HG02852 (cell line): ENCODE data around the gene SENP8.

Experiments used
- ATAC-seq: cut with Tn5 transposase; IDR thresholded peaks from one replicate; pipeline ENCODE4 v1.9.1; 2021; ENCODE audit warnings: mild to moderate bottlenecking, moderate library complexity; ENCODE audit not compliant: unreplicated experiment

SENP8 gene

DNA sequence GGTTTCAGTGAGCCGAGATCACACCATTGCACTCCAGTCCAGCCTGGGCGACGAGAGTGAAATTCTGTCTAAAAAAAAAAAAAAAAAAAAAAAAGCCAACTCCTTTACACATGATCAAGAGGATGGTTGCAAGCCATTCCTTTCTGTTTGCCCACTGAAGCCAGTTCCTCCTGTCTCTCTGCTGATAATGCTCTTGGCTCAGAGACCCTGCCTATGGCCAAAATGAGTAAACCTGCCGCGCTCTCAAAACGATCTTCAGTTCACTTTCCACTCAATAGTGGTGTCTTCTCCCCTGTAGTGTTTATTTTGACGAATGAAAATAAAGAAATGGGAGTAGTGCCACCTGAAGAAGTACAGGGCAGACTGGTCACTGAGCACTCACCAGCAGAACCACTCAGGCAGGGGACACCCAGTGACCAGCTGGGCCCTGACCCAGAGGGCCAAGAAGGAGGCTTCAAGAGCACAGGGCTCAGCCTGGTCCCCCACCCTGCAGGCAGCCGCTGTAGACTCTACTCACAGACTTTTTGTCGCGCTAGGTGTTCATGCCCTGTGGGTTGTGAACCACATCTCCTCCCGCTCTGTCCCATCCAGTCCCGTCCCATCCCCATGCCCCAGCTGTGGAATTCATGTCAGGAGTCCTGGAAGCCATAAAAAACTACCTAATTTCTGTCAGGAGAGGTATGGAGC is 55.8 kb downstream of the SENP8 start:
- ATAC-seq = no peak

DNA sequence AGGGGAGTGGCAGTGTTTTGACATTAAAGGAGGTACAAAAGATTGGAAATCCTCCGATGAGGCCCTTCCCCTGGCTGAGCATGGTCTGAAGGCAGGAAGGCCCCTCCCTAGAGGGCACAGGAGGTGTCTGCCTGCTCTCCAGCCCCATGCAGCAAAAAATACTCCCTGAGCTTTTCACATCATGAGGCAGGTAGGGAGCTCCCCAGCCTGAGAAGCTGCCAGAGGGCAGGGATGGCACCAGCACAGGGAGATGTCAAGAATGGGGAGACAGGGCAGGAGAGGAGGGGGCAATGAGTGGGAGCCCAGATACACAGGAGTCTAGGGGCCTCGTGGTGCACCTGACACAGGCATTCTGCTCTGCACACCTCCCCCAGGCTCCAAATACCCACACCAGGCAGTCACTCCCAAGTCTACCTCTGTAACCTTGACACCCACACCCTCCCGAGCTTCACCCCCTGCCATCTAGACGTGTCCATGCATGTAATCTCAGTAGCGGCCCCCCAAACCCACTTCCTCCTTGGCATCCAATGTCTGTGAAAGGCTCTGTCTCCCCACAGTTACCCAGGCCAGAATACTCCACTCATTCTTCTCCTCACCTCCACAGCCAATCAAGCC is 56.5 kb downstream of the SENP8 start:
- ATAC-seq = no peak

- ATAC-seq = no peak
Observed at GRCh38 chr15:72175186-72176044, 57.2 kb downstream of the SENP8 start.

GRCh38 chr15:72176159-72176558 is 58.0 kb downstream of the SENP8 start:
- no peak for ATAC-seq

DNA sequence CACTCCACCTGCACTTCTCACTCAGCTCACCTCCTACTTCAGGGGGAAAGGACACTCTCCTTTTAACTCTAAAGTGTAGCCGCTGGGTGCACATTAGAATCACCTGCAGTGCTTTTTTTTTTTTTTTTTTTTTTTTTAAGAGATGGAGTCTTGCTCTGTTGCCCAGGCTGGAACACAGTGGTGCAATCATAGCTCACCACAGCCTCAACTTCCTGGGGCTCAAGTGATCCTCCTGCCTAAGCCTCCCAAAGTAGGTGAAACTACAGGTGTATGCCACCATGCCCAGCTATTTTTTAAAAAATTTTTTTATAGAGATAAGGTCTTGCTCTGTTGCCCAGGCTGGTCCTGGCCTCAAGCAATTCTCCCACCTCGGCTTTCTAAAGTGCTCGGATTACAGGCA is 58.5 kb downstream of the SENP8 start:
- ATAC-seq = no peak

- no peak for ATAC-seq
Observed at GRCh38 chr15:72178976-72179585, 60.9 kb downstream of the SENP8 start.

DNA sequence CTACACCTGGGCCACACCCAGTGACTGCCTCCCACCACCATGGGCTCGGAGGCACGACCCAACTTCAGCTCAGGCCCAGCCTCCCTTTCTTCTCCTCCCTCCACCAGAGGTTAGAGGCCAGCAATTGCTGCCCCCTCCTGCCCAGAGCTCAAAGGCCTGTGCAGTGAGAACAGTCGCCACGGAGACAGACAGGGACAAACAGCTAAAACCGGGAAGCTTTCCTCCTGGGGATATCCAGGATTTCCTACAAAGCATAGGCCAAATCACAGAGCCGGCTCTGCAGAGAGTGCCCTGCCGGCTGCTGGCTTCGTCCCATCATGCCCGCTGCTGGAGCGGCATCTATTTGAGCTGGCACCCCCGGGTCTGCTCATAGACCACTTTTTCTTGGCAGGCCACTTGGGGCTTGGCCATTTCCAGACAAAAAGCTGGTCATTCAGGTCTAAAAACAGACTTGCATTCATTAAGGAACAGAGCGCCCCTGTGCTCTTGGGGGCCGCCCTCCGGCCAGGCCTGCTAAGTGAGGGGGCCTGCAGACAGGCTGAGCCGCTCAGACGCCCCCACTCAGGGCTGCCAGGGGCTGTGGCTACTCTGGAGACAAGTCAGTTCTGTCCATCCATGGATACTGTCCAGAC is 61.9 kb downstream of the SENP8 start:
- no peak for ATAC-seq

DNA sequence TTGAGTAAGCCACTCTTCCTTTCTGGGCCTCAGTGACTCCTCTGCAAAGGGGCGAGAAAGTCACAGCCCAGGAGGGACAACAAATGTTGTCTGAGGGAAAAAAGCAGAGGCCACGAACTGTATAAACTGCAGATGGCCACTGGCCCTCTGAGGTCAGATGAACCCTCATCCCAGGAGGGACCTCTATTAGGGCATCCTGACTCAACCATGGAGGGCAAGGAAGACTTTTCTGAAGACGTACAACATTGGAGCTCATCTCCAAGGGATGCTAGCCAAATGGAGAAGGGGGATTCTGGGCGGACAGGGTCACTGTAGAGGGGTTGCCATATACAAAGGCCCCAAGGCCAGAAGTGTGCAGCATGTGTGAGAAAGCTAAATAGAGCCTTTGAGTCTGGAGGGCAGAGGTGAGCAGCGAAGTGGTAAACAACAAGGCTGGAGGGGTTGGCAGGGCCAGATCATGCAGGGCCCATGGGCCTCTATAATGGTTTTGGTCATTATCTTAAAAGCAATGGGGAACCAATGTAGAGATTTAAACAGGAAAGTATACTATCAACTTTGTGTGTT is 62.6 kb downstream of the SENP8 start:
- ATAC-seq = no peak

GRCh38 chr15:72182244-72182643 is 64.0 kb downstream of the SENP8 start:
- ATAC-seq = no peak

DNA sequence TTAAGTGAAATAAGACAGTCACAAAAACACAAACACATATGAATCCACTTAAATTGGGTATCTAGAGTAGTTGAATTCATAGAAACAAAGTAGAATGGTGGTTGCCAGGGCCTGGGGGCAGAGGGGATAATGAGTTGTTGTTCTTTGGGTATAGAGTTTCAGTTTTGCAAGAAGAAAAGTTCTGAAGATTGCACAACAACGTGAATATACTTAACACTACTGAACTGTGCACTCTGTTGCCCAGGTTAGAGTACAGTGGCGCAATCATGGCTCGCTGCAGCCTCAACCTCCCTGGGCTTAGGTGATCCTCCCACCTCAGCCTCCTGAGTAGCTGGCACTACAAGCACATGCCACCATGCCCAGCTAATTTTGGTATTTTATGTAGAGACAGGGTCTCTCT is 64.5 kb downstream of the SENP8 start:
- ATAC-seq = no peak

GRCh38 chr15:72183781-72184164 is 65.6 kb downstream of the SENP8 start:
- ATAC-seq = no peak

DNA sequence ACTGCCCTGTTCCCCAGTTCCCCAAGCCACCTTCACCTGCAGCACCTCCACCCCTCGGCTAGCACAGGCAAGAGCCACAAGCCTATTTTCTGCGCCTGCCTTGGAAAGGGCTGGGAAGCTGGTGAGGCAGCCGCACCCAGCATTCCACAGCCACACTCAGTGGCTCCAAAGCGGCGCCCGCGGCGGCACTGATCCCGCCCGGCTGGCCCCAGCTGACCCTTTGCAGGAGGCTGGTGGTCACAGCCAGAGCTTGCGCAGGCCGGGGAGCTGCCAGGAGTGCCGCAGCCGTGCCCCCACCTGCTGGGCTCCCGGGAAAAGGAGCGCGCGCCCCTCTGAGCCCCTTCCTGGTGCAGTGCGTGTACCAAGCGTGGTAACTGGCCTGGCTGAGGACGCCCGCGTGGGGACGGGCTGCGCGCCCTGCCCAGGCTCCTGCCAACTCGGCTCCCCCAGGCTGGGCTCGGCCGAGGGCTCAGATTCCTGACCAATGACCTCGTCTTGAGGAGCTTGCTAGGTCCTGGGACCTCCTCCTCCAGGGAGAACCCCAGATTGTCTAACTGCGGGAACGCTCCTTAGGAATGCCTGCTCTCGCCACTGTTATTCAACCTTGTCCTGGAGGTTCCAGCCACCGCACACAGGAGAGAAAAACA is 66.1 kb downstream of the SENP8 start:
- ATAC-seq = no peak

GRCh38 chr15:72189250-72189902 is 71.2 kb downstream of the SENP8 start:
- no peak for ATAC-seq

GRCh38 chr15:72192416-72192815 is 74.2 kb downstream of the SENP8 start:
- ATAC-seq = no peak
